Sigmoid colon (tissue), 7 donors: ENCODE data around the gene LRRC52. TPM values are rescaled to one million over a fixed set of nuclear protein-coding genes. Genes with fewer than 3 reads are reported as not detected.

Source experiments
- DNase-seq: peaks from one replicate; pipeline ENCODE4 v3.0.0-alpha.2; 2019
- H3K27ac ChIP-seq, 4 donors: fragments of 200-600 bp; sonication (generic); one replicate each; pipeline ENCODE4 v1.5.1; 2016 to 2019; ENCODE audit warnings: mild to moderate bottlenecking in 1 of 4
- H3K27me3 ChIP-seq, 3 donors: fragments of 200-600 bp; sonication (generic); one replicate each; pipeline ENCODE4 v1.5.1; 2019; ENCODE audit warnings: mild to moderate bottlenecking in 1 of 3
- H3K36me3 ChIP-seq, 4 donors: fragments of 200-600 bp; sonication (generic); one replicate each; pipeline ENCODE4 v1.5.1; 2016 to 2019
- H3K4me1 ChIP-seq, 4 donors: fragments of 200-600 bp; sonication (generic); one replicate each; pipeline ENCODE4 v1.5.1; 2017 to 2019
- H3K4me3 ChIP-seq, 4 donors: fragments of 200-600 bp; sonication (generic); one replicate each; pipeline ENCODE4 v1.5.1; 2017 to 2019; ENCODE audit warnings: mild to moderate bottlenecking in 2 of 4, moderate library complexity in 1 of 4
- H3K9me3 ChIP-seq, 4 donors: fragments of 200-600 bp in 3 of 4; sonication (generic) in 3 of 4; one replicate each; pipeline versions ENCODE4 v1.5.1 to v1.6.1; 2013 to 2019
- EP300 ChIP-seq, 4 donors: sonication (generic); formaldehyde crosslinking; IDR thresholded peaks; one replicate each; pipeline ENCODE4 v1.6.1; 2017; ENCODE audit warnings: antibody characterized with exemption in 4 of 4
- POLR2A ChIP-seq, 2 donors: fragments of 450-650 bp; IDR thresholded peaks; one replicate each; pipeline ENCODE4 v1.6.1; 2016; ENCODE audit warnings: antibody characterized with exemption in 2 of 2, mild to moderate bottlenecking in 2 of 2, moderate library complexity in 2 of 2
- POLR2AphosphoS5 ChIP-seq, 4 donors: sonication (generic); formaldehyde crosslinking; IDR thresholded peaks; one replicate each; pipeline ENCODE4 v1.6.1; 2017; ENCODE audit warnings: antibody characterized with exemption in 4 of 4
- WGBS, 2 donors: extraction: QIAGEN DNeasy Blood & Tissue Kit; methylation state at CpG; one replicate each; pipeline ENCODE4 v1.1.7; 2013; 5-methylcytosine and 5-hydroxymethylcytosine counted together
- intact Hi-C: fragments of 100-400 bp; cut with DNase I; formaldehyde crosslinking; loops from one replicate; pipeline ENCODE4 v1.15.1; 2023
- polyA plus RNA-seq, 3 donors: library from polyadenylated mRNA; stranded (reverse); fragments of 200-250 nt; gene quantifications; one replicate each; pipeline ENCODE4 v1.2.3, GENCODE V29; 2013
- total RNA-seq, 4 donors: library from RNA; depleted of rRNA; stranded (reverse); fragments of >200 nt; gene quantifications; one replicate each; pipeline ENCODE4 v1.1.0, GENCODE V29; 2016
- TF ChIP-seq, protein P1 (sequence below), 4 experiments: fragments of 450-650 bp in 3 of 4; fragments of 200-600 bp in 1 of 4; IDR thresholded peaks; one replicate each; pipeline ENCODE4 v1.5.1; 2016 to 2019; ENCODE audit warnings: antibody characterized with exemption in 4 of 4, mild to moderate bottlenecking in 3 of 4, moderate library complexity in 2 of 4
- donor health status: healthy with polysubstance abuse.
- donor health status: Bipolar disorder and iron deficiency.
- donor health status: healthy.

The LRRC52 gene
- total and polyA plus RNA-seq, 7 donors, result not detected

DNA sequence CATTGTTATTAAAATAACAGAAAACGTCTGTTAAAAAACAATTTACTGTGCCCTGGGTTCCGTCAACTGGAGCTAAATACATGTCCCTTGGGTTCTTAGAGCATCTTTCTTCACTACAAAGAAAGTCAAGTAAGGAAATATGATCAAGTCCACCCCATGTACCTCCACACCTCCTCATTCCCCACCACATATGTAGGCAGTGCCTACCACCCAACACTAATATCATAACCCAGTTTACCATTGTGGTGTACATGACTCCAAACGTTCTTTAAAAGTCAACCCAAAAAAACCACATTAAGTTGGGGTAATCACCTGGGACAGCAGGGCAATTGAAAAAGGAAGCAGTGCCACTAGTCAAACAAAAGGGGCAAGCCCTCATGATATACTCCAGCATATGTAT lies 7.8 kb upstream of the LRRC52 start:
- no peak overlapping the region for H3K27ac ChIP-seq
- H3K36me3 ChIP-seq, result no peaks in the 10 kb centered on the region
- 67 to 75% methylated on average over 3 of the region's 3 CpGs for WGBS, 2 donors
- intact Hi-C loops, result no loop called here
- no peaks in the 10 kb centered on the region for H3K4me1 ChIP-seq
- no peaks in the 10 kb centered on the region for H3K27me3 ChIP-seq
- no peak for TF ChIP-seq EP300 (IDR thresholded peaks at IDR 0.05)
- TF ChIP-seq POLR2A (IDR thresholded peaks at IDR 0.05), result no peak
- TF ChIP-seq POLR2AphosphoS5 (IDR thresholded peaks at IDR 0.05), result no peak
- no peak for DNase-seq
- H3K4me3 ChIP-seq, result no peak overlapping the region
- H3K9me3 ChIP-seq, result no peaks in the 10 kb centered on the region

DNA sequence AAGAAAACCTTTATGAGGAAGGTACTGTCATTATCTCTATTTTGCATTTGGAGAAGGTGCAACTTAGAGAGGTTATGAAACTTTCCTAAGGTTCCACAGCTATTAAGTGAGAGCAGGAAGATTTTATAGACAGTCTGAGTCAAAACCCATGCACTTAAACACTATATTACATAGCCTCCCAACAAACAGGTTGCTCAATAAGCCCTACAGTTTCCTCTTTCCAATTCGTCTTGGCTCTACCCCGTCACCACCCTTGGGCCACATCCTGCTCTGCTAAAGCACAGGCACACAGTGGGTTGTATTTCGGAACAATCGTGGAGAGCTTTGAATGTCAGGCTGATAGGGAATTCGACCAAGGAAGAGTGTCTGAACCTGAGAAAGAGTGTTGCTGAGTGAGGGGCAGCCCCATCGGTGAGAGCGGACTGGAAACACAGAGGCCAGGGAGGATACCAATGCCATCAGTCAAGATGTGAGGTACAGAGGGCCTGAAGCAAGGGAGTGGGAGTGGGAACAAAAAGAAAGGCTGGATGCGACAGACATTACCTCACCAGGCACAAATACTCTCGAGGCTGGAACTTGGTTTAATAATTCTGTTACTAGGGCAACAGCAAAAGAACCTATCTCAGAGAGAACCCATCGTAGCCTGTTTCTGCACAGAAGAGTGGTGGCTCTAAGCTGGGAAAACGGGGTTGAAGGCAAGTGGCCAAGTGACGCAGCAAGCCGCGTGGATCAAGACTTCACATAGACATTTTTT lies 6.3 kb upstream of the LRRC52 start:
- H3K4me3 ChIP-seq, result no peak overlapping the region
- no peaks in the 10 kb centered on the region for H3K27me3 ChIP-seq
- H3K9me3 ChIP-seq, result no peaks in the 10 kb centered on the region
- intact Hi-C loops, result no loop called here
- no peak for DNase-seq
- no peak for TF ChIP-seq POLR2AphosphoS5 (IDR thresholded peaks at IDR 0.05)
- WGBS, 2 donors, result 60 to 62% methylated on average over 14 of the region's 14 CpGs
- H3K36me3 ChIP-seq, result no peaks in the 10 kb centered on the region
- H3K4me1 ChIP-seq, result no peaks in the 10 kb centered on the region
- no peak overlapping the region for H3K27ac ChIP-seq

DNA sequence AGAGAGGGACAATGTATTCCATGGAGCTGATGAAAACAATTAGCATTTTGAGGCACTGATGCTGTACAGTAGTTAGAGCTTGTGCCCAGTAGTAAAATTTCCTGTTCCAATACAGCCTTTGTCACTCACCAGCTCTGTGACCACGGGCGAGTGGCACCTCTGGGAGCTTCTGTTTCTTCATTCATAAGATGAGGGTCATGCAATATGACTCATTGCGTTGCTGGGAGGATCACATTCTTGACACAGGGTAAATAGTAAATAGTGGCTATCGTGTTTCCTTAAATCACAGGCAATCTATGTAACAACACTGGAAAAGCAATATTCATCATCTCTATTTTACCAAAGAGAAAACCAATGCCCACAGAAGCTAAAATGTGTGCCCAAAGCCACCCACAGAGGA lies 4.5 kb upstream of the LRRC52 start:
- intact Hi-C loops, result no loop called here
- H3K27ac ChIP-seq, result no peak overlapping the region
- 54 to 81% methylated on average over 4 of the region's 4 CpGs for WGBS, 2 donors

DNA sequence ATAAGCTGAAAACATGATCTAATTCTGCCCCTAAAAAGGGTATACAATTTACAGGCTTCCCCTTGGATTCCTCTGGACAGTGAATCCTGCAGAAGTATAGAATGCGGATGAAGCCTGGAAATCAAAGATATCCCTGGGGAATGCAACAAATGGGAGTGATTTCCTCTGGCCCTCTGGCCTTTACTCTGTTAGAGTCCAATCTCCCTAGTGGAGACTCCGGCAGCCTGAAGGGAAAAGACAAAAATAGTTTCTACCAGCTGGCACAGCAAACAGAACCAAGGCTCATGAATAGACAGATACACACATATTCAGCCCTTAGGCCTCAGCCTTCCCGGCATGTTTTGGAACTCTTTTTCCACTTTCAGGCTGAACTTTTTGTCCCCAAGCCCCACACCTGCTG lies 3.9 kb upstream of the LRRC52 start:
- no peak overlapping the region for H3K27ac ChIP-seq

More for the DNA sequence above, 4.5 kb upstream of the LRRC52 start:
- DNase-seq, result no peak
- no peak overlapping the region for H3K4me3 ChIP-seq
- H3K4me1 ChIP-seq, result peaks cover 0 to 6% (median 0%) of the 10 kb centered on the region in 4 donors
- no peaks in the 10 kb centered on the region for H3K9me3 ChIP-seq
- peaks cover 0 to 2% (median 0%) of the 10 kb centered on the region in 3 donors for H3K27me3 ChIP-seq
- H3K36me3 ChIP-seq, result no peaks in the 10 kb centered on the region
- TF ChIP-seq EP300 (IDR thresholded peaks at IDR 0.05) (no peak), POLR2AphosphoS5 (IDR thresholded peaks at IDR 0.05) (no peak)
- TF ChIP-seq, protein P1, sequence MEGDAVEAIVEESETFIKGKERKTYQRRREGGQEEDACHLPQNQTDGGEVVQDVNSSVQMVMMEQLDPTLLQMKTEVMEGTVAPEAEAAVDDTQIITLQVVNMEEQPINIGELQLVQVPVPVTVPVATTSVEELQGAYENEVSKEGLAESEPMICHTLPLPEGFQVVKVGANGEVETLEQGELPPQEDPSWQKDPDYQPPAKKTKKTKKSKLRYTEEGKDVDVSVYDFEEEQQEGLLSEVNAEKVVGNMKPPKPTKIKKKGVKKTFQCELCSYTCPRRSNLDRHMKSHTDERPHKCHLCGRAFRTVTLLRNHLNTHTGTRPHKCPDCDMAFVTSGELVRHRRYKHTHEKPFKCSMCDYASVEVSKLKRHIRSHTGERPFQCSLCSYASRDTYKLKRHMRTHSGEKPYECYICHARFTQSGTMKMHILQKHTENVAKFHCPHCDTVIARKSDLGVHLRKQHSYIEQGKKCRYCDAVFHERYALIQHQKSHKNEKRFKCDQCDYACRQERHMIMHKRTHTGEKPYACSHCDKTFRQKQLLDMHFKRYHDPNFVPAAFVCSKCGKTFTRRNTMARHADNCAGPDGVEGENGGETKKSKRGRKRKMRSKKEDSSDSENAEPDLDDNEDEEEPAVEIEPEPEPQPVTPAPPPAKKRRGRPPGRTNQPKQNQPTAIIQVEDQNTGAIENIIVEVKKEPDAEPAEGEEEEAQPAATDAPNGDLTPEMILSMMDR (IDR thresholded peaks at IDR 0.05), result no peak

DNA sequence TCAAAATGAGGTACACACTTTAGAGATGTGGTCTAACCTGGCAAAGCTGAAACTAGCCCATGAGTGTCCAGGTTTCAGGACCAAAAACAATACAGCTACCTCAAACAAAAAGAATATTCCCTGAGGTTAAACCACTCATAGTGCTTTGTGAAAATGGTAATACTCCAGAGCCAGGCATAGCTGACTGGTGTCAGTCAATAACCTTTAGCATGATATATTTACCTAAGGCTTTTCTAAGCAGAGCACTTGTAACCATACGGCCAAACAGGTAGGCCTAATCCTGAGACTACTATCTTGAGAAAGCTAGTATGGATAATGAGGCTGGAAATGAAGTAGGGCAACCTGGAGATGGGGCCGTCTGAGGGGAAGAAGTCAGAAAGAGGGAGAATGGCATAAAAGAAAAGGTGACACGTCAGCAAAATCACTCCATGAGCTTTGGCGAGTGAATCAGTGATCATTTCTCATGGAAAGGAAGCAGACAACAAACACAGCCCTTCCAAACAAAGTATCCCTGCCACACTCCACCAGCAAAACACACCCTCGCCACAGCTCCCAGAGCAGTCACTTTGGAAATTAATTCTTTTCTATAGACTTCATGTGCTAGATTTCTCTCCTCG lies 1.7 kb upstream of the LRRC52 start:
- no peak overlapping the region for H3K4me3 ChIP-seq
- WGBS, 2 donors, result 82 to 85% methylated on average over 6 of the region's 6 CpGs
- no peaks in the 10 kb centered on the region for H3K36me3 ChIP-seq
- TF ChIP-seq POLR2A (IDR thresholded peaks at IDR 0.05) (no peak), EP300 (IDR thresholded peaks at IDR 0.05) (no peak), POLR2AphosphoS5 (IDR thresholded peaks at IDR 0.05) (no peak)
- TF ChIP-seq, protein P1 (IDR thresholded peaks at IDR 0.05), result no peak
- no peak overlapping the region for H3K27ac ChIP-seq
- intact Hi-C loops, result no loop called here
- peaks cover 0 to 7% (median 0%) of the 10 kb centered on the region in 3 donors for H3K27me3 ChIP-seq
- no peaks in the 10 kb centered on the region for H3K9me3 ChIP-seq
- H3K4me1 ChIP-seq, result peaks cover 0 to 6% (median 0%) of the 10 kb centered on the region in 4 donors
- no peak for DNase-seq

More for the DNA sequence above, 3.9 kb upstream of the LRRC52 start:
- intact Hi-C loops, result no loop called here
- Histone ChIP-seq H3K4me1 (peaks cover 0 to 6% (median 0%) of the 10 kb centered on the region in 4 donors), H3K4me3 (no peak overlapping the region), H3K36me3 (no peaks in the 10 kb centered on the region), H3K9me3 (no peaks in the 10 kb centered on the region), H3K27me3 (peaks cover 0 to 7% (median 0%) of the 10 kb centered on the region in 3 donors)
- TF ChIP-seq POLR2AphosphoS5 (IDR thresholded peaks at IDR 0.05) (no peak), POLR2A (IDR thresholded peaks at IDR 0.05) (no peak), EP300 (IDR thresholded peaks at IDR 0.05) (no peak)
- TF ChIP-seq, protein P1 (IDR thresholded peaks at IDR 0.05), result no peak
- DNase-seq, result no peak
- WGBS, 2 donors, result 85% methylated on average over 3 of the region's 3 CpGs
